Measurements from ENCODE around the gene CLDN1. TPM values are rescaled to one million over a fixed set of nuclear protein-coding genes. Genes with fewer than 3 reads are reported as not detected.

Gene CLDN1
- total RNA-seq, 1 experiment from 2014 or later: 27.1 TPM

DNA sequence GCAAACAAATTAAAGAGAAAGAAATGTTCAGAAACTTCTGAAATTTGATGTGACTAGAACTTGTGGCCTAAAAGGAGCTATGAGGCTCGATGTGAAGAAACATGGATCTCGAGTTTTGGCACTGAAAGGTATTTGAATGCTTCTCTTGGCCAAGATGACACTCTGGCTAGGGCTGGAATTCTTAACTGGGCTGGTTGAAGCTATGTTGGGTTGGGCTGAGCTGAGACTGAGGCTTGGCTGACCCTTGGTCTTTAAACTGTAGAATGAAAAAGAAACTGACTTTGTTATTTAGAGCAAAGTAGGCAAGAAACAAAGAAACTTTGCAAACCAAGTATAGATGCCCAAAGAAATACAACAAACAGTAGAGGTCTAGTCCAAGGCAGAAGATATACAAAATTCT is 37.6 kb upstream of the CLDN1 start:
- H3K27me3 ChIP-seq (ENCODE audit: insufficient read depth, low read depth): no peaks in the 10 kb centered on the region
- H3K79me2 ChIP-seq (ENCODE audit: low read depth): no peaks in the 10 kb centered on the region
- ChIA-PET CTCF (no interaction called here), POLR2A (ENCODE audit: unreplicated experiment) (no interaction called here)
- no TSS peak for BruUV-seq (replicated peaks)
- no peaks in the 10 kb centered on the region for H3K9me3 ChIP-seq (ENCODE audit: insufficient read depth, low read depth)
- H3K27ac ChIP-seq: no peak overlapping the region
- intact Hi-C loops (cut with micrococcal nuclease; ENCODE audit: unreplicated experiment): no loop called here
- H2AFZ ChIP-seq: peak overlapping the region; percentile 63
- H3K36me3 ChIP-seq (ENCODE audit: low read depth): no peaks in the 10 kb centered on the region
- no peaks in the 10 kb centered on the region for H4K20me1 ChIP-seq (ENCODE audit: insufficient read depth)
- peaks cover 10% of the 10 kb centered on the region; the same call in 1 of the 2 replicates for H3K4me1 ChIP-seq (replicated peaks; ENCODE audit: insufficient read depth)
- no peak for TF ChIP-seq EZH2 (IDR thresholded peaks at IDR 0.05; ENCODE audit: low read depth)
- TF ChIP-seq, protein P1, sequence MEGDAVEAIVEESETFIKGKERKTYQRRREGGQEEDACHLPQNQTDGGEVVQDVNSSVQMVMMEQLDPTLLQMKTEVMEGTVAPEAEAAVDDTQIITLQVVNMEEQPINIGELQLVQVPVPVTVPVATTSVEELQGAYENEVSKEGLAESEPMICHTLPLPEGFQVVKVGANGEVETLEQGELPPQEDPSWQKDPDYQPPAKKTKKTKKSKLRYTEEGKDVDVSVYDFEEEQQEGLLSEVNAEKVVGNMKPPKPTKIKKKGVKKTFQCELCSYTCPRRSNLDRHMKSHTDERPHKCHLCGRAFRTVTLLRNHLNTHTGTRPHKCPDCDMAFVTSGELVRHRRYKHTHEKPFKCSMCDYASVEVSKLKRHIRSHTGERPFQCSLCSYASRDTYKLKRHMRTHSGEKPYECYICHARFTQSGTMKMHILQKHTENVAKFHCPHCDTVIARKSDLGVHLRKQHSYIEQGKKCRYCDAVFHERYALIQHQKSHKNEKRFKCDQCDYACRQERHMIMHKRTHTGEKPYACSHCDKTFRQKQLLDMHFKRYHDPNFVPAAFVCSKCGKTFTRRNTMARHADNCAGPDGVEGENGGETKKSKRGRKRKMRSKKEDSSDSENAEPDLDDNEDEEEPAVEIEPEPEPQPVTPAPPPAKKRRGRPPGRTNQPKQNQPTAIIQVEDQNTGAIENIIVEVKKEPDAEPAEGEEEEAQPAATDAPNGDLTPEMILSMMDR (conservative IDR thresholded peaks at IDR 0.05): no peak
- no peaks in the 10 kb centered on the region for H3F3A ChIP-seq (ENCODE audit: insufficient read depth, low read depth)
- no peak for DNase-seq
- no peak overlapping the region for H3K4me3 ChIP-seq
- H3K9me2 ChIP-seq (ENCODE audit: insufficient read depth): no peaks in the 10 kb centered on the region
- H3K4me2 ChIP-seq: no peak overlapping the region

DNA sequence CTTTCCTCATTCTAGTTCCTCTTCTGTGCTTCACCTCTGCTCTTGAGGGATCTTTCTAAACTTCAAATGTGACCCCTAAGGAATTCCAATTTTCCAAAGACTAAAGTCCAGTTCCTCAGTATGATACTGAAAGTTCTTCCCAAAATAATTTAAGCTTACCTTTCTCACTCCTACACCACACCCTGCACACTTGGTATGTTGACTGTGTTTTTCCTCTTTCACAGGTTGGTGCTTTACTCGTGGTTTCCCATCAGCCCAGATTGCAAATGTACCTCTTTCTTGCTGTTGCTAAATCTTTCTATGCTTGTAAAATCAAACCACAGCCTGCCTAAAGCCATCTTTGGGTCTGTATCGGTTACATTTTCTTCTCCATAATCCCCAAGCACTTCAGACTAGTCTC is 35.2 kb upstream of the CLDN1 start:
- no peaks in the 10 kb centered on the region for H3F3A ChIP-seq (ENCODE audit: insufficient read depth, low read depth)
- intact Hi-C loops (cut with micrococcal nuclease; ENCODE audit: unreplicated experiment): no loop called here
- no peaks in the 10 kb centered on the region for H3K27me3 ChIP-seq (ENCODE audit: insufficient read depth, low read depth)
- DNase-seq: no peak
- H2AFZ ChIP-seq: peak overlapping the region; percentile 53; the same call in 1 of the 2 replicates
- no peaks in the 10 kb centered on the region for H3K9me2 ChIP-seq (ENCODE audit: insufficient read depth)
- H3K79me2 ChIP-seq (ENCODE audit: low read depth): no peaks in the 10 kb centered on the region
- H3K4me2 ChIP-seq: no peak overlapping the region
- ChIA-PET CTCF (no interaction called here), POLR2A (ENCODE audit: unreplicated experiment) (no interaction called here)
- H3K9me3 ChIP-seq (ENCODE audit: insufficient read depth, low read depth): peaks cover 7% of the 10 kb centered on the region; the same call in 1 of the 2 replicates
- H3K4me3 ChIP-seq: no peak overlapping the region
- H4K20me1 ChIP-seq (ENCODE audit: insufficient read depth): no peaks in the 10 kb centered on the region
- no peaks in the 10 kb centered on the region for H3K36me3 ChIP-seq (ENCODE audit: low read depth)
- no peak overlapping the region for H3K27ac ChIP-seq
- H3K4me1 ChIP-seq (replicated peaks; ENCODE audit: insufficient read depth): peaks cover 10% of the 10 kb centered on the region; the same call in 1 of the 2 replicates
- TF ChIP-seq, protein P1 (conservative IDR thresholded peaks at IDR 0.05): no peak
- TF ChIP-seq EZH2 (IDR thresholded peaks at IDR 0.05; ENCODE audit: low read depth): no peak
- no TSS peak for BruUV-seq (replicated peaks)

DNA sequence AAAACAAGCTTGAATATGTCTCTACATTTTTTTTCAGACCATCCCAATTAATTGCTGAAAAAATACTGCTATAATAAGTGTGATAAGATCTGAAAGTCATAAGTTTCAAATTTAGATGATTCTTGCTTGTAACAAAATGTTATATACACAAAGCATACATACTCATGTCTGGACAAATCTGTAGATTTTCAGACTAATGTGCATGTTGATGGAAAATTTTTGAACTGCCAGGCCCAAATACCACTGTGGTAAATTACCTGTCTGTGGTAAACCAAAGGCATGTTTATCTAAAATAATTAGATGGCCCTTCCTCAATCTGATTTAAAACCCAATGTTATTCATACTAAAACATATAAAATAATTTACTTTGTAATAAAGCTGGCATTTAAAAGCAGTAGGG is 34.0 kb upstream of the CLDN1 start:
- CTCF ChIA-PET: no interaction called here
- no peak for DNase-seq
- Histone ChIP-seq H3K27me3 (ENCODE audit: insufficient read depth, low read depth) (no peaks in the 10 kb centered on the region), H3K4me2 (no peak overlapping the region), H3K79me2 (ENCODE audit: low read depth) (no peaks in the 10 kb centered on the region), H3K4me1 (replicated peaks; ENCODE audit: insufficient read depth) (peaks cover 3% of the 10 kb centered on the region; the same call in 1 of the 2 replicates), H3K36me3 (ENCODE audit: low read depth) (no peaks in the 10 kb centered on the region), H3K27ac (no peak overlapping the region), H3K9me3 (ENCODE audit: insufficient read depth, low read depth) (peaks cover 13% of the 10 kb centered on the region; the same call in 1 of the 2 replicates), H3K9me2 (ENCODE audit: insufficient read depth) (no peaks in the 10 kb centered on the region), H4K20me1 (ENCODE audit: insufficient read depth) (no peaks in the 10 kb centered on the region), H3K4me3 (no peak overlapping the region), H3F3A (ENCODE audit: insufficient read depth, low read depth) (no peaks in the 10 kb centered on the region), H2AFZ (no peak overlapping the region)
- POLR2A ChIA-PET (ENCODE audit: unreplicated experiment): no interaction called here
- intact Hi-C loops (cut with micrococcal nuclease; ENCODE audit: unreplicated experiment): no loop called here
- TF ChIP-seq EZH2 (IDR thresholded peaks at IDR 0.05; ENCODE audit: low read depth): no peak
- TF ChIP-seq, protein P1 (conservative IDR thresholded peaks at IDR 0.05): no peak
- no TSS peak for BruUV-seq (replicated peaks)
